Glutamatergic neuron (in vitro differentiated cells): Measurements from ENCODE around the gene ERN1. TPM values are rescaled to one million over a fixed set of nuclear protein-coding genes. Genes with fewer than 3 reads are reported as not detected.
A peak's percentile ranks its signal among the peaks of the same experiment; 100 is the strongest.

Experiments
- DNase-seq: peaks from one replicate; pipeline ENCODE4 v3.0.0; 2022
- H3K27ac Mint-ChIP-seq: one replicate; pipeline ENCODE4 v1.8.0; 2020; ENCODE audit warnings: mild to moderate bottlenecking, mixed read lengths, inconsistent platforms; ENCODE audit not compliant: unreplicated experiment
- H3K27me3 Mint-ChIP-seq: one replicate; pipeline ENCODE4 v1.8.0; 2020; ENCODE audit warnings: mild to moderate bottlenecking, moderate library complexity, mixed read lengths, inconsistent platforms; ENCODE audit not compliant: unreplicated experiment
- H3K36me3 Mint-ChIP-seq: one replicate; pipeline ENCODE4 v1.8.0; 2020; ENCODE audit warnings: mild to moderate bottlenecking, mixed read lengths, inconsistent platforms; ENCODE audit not compliant: unreplicated experiment
- H3K4me1 Mint-ChIP-seq: one replicate; pipeline ENCODE4 v1.8.0; 2020; ENCODE audit warnings: mild to moderate bottlenecking, low read depth, mixed read lengths, inconsistent platforms; ENCODE audit not compliant: unreplicated experiment
- H3K4me3 Mint-ChIP-seq: one replicate; pipeline ENCODE4 v1.8.0; 2020; ENCODE audit warnings: mild to moderate bottlenecking, mixed read lengths, inconsistent platforms; ENCODE audit not compliant: unreplicated experiment
- H3K9me3 Mint-ChIP-seq: one replicate; pipeline ENCODE4 v1.8.0; 2020; ENCODE audit warnings: mild to moderate bottlenecking, moderate library complexity, mixed read lengths, inconsistent platforms; ENCODE audit not compliant: unreplicated experiment
- total RNA-seq: library from RNA; stranded (reverse); fragmentation: NEBNext Ultra II Directional; extraction: Animal tissue kit (Norgen Biotek cat#: 25700); gene quantifications from one replicate; pipeline ENCODE4 v1.2.1, GENCODE V29; 2021; ENCODE audit not compliant: unreplicated experiment
- TF ChIP-seq, protein P1 (sequence below): fragments of 200-600 bp; sonication (generic); IDR thresholded peaks from one replicate; pipeline ENCODE4 v1.5.0; 2021; ENCODE audit not compliant: partially characterized antibody, unreplicated experiment

Gene ERN1
- total RNA-seq, 1 donor from 2014 or later: 6.9 TPM

DNA sequence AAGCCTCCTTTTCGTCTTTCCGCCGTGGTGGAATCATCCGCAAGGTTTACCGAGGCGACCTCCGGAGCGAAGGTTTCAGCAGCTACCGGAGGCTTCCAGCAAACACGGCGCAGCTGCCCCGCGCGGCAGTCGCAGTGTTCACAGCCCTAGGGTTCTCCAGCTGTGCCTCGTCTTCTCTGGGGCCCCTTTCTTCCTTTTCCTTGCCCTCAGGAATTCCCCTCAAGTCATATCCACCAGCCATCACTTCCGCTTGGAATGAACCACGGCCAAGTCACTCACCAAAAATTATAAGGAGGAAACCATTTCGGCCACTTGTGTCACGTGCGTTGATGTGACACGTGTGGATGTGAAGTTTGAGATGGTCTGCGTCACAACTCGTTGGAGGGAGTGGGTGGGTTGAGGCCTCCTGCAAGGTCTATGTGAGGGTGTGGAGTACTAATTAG, 636 bp upstream of the ERN1 start:
- H3K36me3 Mint-ChIP-seq: no peaks in the 10 kb centered on the region
- peak overlapping the region; percentile 78 for H3K4me3 Mint-ChIP-seq
- peaks cover 5% of the 10 kb centered on the region for H3K27me3 Mint-ChIP-seq
- no peak for DNase-seq
- TF ChIP-seq, protein P1, sequence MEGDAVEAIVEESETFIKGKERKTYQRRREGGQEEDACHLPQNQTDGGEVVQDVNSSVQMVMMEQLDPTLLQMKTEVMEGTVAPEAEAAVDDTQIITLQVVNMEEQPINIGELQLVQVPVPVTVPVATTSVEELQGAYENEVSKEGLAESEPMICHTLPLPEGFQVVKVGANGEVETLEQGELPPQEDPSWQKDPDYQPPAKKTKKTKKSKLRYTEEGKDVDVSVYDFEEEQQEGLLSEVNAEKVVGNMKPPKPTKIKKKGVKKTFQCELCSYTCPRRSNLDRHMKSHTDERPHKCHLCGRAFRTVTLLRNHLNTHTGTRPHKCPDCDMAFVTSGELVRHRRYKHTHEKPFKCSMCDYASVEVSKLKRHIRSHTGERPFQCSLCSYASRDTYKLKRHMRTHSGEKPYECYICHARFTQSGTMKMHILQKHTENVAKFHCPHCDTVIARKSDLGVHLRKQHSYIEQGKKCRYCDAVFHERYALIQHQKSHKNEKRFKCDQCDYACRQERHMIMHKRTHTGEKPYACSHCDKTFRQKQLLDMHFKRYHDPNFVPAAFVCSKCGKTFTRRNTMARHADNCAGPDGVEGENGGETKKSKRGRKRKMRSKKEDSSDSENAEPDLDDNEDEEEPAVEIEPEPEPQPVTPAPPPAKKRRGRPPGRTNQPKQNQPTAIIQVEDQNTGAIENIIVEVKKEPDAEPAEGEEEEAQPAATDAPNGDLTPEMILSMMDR: no peak
- peaks cover 8% of the 10 kb centered on the region for H3K4me1 Mint-ChIP-seq
- peak overlapping the region; percentile 66 for H3K27ac Mint-ChIP-seq
- peaks cover 5% of the 10 kb centered on the region for H3K9me3 Mint-ChIP-seq

DNA sequence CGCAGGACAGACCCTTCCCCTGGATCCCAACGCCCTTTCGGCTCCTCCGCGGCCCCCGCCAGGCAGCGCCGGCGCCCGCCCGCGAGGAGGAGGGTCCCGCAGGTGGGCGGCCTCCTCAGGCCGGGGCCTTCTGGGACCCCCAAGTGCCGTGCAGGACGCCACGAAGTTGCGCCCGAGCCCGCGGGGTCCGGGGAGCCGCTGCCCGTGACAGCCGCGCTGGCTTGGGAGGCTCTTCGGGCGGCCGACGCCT, 504 bp downstream of the ERN1 start:
- TF ChIP-seq, protein P1: no peak
- H3K4me1 Mint-ChIP-seq: peaks cover 8% of the 10 kb centered on the region
- no peak overlapping the region for H3K27ac Mint-ChIP-seq
- no peaks in the 10 kb centered on the region for H3K36me3 Mint-ChIP-seq
- peak overlapping the region; percentile 95 for H3K4me3 Mint-ChIP-seq
- peaks cover 5% of the 10 kb centered on the region for H3K9me3 Mint-ChIP-seq
- H3K27me3 Mint-ChIP-seq: peaks cover 5% of the 10 kb centered on the region
- no peak for DNase-seq

DNA sequence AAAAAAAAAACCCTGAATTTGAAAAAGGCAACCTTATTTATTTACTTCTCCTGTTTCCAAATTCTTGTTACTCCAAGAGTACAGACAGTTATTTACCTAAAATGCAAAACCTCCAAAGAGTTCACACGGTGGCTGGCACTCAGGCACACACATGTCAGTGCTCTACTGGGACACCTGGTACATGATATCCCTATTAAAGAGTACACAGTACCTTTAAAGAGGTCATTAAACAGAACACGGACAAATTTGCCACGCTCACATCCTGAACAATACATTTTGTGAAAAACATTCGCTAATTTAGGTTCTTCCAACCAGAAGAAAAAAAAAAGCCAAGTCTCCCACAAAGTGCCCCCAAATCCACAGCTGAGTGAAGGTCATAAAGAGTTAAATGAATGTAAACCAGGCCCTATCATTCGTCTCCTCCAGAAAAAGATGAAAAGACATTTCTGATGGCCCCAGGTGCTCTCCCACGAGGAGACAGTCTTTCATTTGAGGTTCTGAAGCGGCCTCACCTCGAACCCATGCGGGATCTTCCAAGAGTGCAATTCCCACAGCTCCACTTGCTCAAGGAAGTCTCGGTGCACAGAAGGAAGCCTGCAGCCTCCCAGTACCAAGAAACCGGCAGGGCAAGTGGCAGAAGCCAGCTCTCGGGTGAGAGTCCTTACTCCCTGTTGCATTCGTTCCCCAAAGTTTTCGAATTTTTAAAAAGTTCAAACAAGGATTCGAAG, 993 bp downstream of the ERN1 start:
- TF ChIP-seq, protein P1: no peak
- peaks cover 5% of the 10 kb centered on the region for H3K27me3 Mint-ChIP-seq
- H3K27ac Mint-ChIP-seq: peak overlapping the region; percentile 73
- peak overlapping the region; percentile 95 for H3K4me3 Mint-ChIP-seq
- H3K4me1 Mint-ChIP-seq: peaks cover 8% of the 10 kb centered on the region
- DNase-seq: no peak
- peaks cover 5% of the 10 kb centered on the region for H3K9me3 Mint-ChIP-seq
- H3K36me3 Mint-ChIP-seq: no peaks in the 10 kb centered on the region

DNA sequence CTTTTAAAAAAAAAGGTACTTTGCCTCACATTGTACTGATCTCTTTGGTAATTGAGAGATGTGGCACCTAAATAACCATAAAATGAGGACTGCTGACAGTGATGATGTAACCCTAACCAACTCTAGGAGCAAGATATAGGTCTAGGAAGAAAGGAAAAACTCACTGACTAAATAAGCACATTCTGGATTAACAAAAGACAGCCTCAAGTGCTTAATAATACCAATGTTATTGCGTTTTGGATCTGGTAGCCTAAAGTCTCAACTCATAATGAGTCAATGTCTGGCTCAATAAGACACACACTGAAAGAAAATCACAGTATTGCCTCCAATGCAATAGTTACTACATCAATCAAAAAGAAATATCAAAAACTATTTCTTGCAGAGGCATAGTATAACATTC, 3.0 kb downstream of the ERN1 start:
- Mint-ChIP-seq H3K9me3 (peaks cover 5% of the 10 kb centered on the region), H3K27me3 (peaks cover 3% of the 10 kb centered on the region), H3K4me1 (peaks cover 8% of the 10 kb centered on the region), H3K36me3 (no peaks in the 10 kb centered on the region), H3K27ac (no peak overlapping the region), H3K4me3 (no peak overlapping the region)
- DNase-seq: no peak
- TF ChIP-seq, protein P1: no peak

DNA sequence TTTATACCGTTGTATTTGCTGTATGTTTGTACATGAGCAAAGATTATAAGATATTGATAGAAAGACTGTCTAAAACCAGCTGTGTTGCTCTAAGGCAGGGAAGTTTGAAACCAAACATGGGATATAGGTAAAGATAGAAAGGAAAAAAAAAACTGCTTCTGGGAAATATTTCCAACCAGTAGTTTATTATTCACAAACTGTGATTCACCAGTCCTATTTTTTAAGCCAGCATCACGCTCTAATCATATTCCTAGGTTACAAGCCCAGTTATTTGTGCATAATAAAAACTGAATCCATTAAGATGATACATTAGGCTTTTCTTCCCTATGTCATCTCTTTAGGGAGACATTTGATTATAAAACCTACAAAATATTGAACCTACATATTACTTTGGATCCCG, 4.0 kb downstream of the ERN1 start:
- Mint-ChIP-seq H3K27ac (no peak overlapping the region), H3K4me1 (peaks cover 8% of the 10 kb centered on the region), H3K4me3 (no peak overlapping the region), H3K27me3 (peaks cover 3% of the 10 kb centered on the region), H3K9me3 (peaks cover 5% of the 10 kb centered on the region), H3K36me3 (no peaks in the 10 kb centered on the region)
- no peak for DNase-seq
- TF ChIP-seq, protein P1: no peak
